GM03348 (cell line): ENCODE data around the gene SH3D19.

ENCODE experiments used
- DNase-seq: peaks from one replicate; pipeline ENCODE4 v3.0.0; 2012; ENCODE audit warnings: low spot score

SH3D19 gene

GRCh38 chr4:151228189-151229119, 97.0 kb downstream of the SH3D19 start:
- DNase-seq: no peak

- DNase-seq: peak; percentile 81
Observed at GRCh38 chr4:151227731-151228130, 97.7 kb downstream of the SH3D19 start.

GRCh38 chr4:151227172-151227571, 98.2 kb downstream of the SH3D19 start:
- DNase-seq: no peak

- peak; percentile 80 for DNase-seq
Observed at GRCh38 chr4:151226004-151226932, 99.1 kb downstream of the SH3D19 start.

- DNase-seq: no peak
Observed at GRCh38 chr4:151223465-151223864, 101.9 kb downstream of the SH3D19 start.

GRCh38 chr4:151219948-151220347, 105.5 kb downstream of the SH3D19 start:
- no peak for DNase-seq

- no peak for DNase-seq
Observed at GRCh38 chr4:151219091-151219490, 106.3 kb downstream of the SH3D19 start.

- DNase-seq: no peak
Observed at GRCh38 chr4:151218343-151218742, 107.1 kb downstream of the SH3D19 start.

- no peak for DNase-seq
Observed at GRCh38 chr4:151217326-151217725, 108.1 kb downstream of the SH3D19 start.

GRCh38 chr4:151215295-151215694, 110.1 kb downstream of the SH3D19 start:
- no peak for DNase-seq

- DNase-seq: no peak
Observed at GRCh38 chr4:151207868-151208267, 117.5 kb downstream of the SH3D19 start.

- no peak for DNase-seq
Observed at GRCh38 chr4:151207186-151207585, 118.2 kb downstream of the SH3D19 start.

GRCh38 chr4:151206241-151207005, 119.0 kb downstream of the SH3D19 start:
- no peak for DNase-seq

- DNase-seq: no peak
Observed at GRCh38 chr4:151205722-151206121, 119.7 kb downstream of the SH3D19 start.

- no peak for DNase-seq
Observed at GRCh38 chr4:151204925-151205524, 120.4 kb downstream of the SH3D19 start.

GRCh38 chr4:151202851-151203455, 122.5 kb downstream of the SH3D19 start:
- DNase-seq: peak; percentile 24

- no peak for DNase-seq
Observed at GRCh38 chr4:151202381-151202780, 123.0 kb downstream of the SH3D19 start.

- DNase-seq: no peak
Observed at GRCh38 chr4:151199319-151200190, 125.8 kb downstream of the SH3D19 start.

GRCh38 chr4:151198748-151199147, 126.7 kb downstream of the SH3D19 start:
- peak; percentile 23 for DNase-seq

GRCh38 chr4:151197247-151197646, 128.2 kb downstream of the SH3D19 start:
- peak; percentile 57 for DNase-seq
